HK-2 (cell line): ENCODE data around the gene SVOPL.
"Not testable (repeated sequence)": the region's sequence is repeated elsewhere in the genome, so short reads cannot be mapped to it uniquely, and the experiment has no call there.

Source experiments
- DNase-seq: peaks from one replicate; pipeline ENCODE4 v3.0.0-alpha.2; 2018; ENCODE audit not compliant: unreplicated experiment

SVOPL gene

GRCh38 chr7:138699661-138700060, 1.5 kb downstream of the SVOPL start:
- no peak for DNase-seq

GRCh38 chr7:138698281-138698680, 2.9 kb downstream of the SVOPL start:
- no peak for DNase-seq

GRCh38 chr7:138697535-138698182, 3.5 kb downstream of the SVOPL start:
- DNase-seq, result no peak

GRCh38 chr7:138695776-138696175, 5.4 kb downstream of the SVOPL start:
- DNase-seq, result not testable (repeated sequence)

- DNase-seq, result no peak
Measured at GRCh38 chr7:138695106-138695505, 6.1 kb downstream of the SVOPL start.

GRCh38 chr7:138691178-138691577, 10.0 kb downstream of the SVOPL start:
- no peak for DNase-seq

- no peak for DNase-seq
Measured at GRCh38 chr7:138690495-138690894, 10.7 kb downstream of the SVOPL start.

- not testable (repeated sequence) for DNase-seq
Measured at GRCh38 chr7:138688037-138688436, 13.1 kb downstream of the SVOPL start.

- no peak for DNase-seq
Measured at GRCh38 chr7:138684340-138684739, 16.8 kb downstream of the SVOPL start.

GRCh38 chr7:138679793-138680192, 21.4 kb downstream of the SVOPL start:
- no peak for DNase-seq

GRCh38 chr7:138670594-138670993, 30.6 kb downstream of the SVOPL start:
- no peak for DNase-seq

- no peak for DNase-seq
Measured at GRCh38 chr7:138669364-138669763, 31.8 kb downstream of the SVOPL start.

GRCh38 chr7:138668946-138669345, 32.2 kb downstream of the SVOPL start:
- no peak for DNase-seq

- no peak for DNase-seq
Measured at GRCh38 chr7:138668229-138668596, 32.9 kb downstream of the SVOPL start.

GRCh38 chr7:138667535-138668228, 33.5 kb downstream of the SVOPL start:
- no peak for DNase-seq

GRCh38 chr7:138666385-138666784, 34.8 kb downstream of the SVOPL start:
- DNase-seq, result no peak

- DNase-seq, result no peak
Measured at GRCh38 chr7:138665669-138666140, 35.5 kb downstream of the SVOPL start.

- no peak for DNase-seq
Measured at GRCh38 chr7:138665249-138665648, 35.9 kb downstream of the SVOPL start.

GRCh38 chr7:138663725-138664710, 37.1 kb downstream of the SVOPL start:
- no peak for DNase-seq

GRCh38 chr7:138662991-138663320, 38.2 kb downstream of the SVOPL start:
- DNase-seq, result no peak

GRCh38 chr7:138662076-138662990, 38.8 kb downstream of the SVOPL start:
- DNase-seq, result no peak
